NAMALWA (cell line): Measurements from ENCODE around the gene FBXO21.
"Not testable (repeated sequence)": the region's sequence is repeated elsewhere in the genome, so short reads cannot be mapped to it uniquely, and the experiment has no call there.

Experiments
- DNase-seq: peaks from one replicate; pipeline ENCODE4 v3.0.0-alpha.2; 2015; ENCODE audit warnings: low spot score

Gene FBXO21, protein sequence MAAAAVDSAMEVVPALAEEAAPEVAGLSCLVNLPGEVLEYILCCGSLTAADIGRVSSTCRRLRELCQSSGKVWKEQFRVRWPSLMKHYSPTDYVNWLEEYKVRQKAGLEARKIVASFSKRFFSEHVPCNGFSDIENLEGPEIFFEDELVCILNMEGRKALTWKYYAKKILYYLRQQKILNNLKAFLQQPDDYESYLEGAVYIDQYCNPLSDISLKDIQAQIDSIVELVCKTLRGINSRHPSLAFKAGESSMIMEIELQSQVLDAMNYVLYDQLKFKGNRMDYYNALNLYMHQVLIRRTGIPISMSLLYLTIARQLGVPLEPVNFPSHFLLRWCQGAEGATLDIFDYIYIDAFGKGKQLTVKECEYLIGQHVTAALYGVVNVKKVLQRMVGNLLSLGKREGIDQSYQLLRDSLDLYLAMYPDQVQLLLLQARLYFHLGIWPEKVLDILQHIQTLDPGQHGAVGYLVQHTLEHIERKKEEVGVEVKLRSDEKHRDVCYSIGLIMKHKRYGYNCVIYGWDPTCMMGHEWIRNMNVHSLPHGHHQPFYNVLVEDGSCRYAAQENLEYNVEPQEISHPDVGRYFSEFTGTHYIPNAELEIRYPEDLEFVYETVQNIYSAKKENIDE

DNA sequence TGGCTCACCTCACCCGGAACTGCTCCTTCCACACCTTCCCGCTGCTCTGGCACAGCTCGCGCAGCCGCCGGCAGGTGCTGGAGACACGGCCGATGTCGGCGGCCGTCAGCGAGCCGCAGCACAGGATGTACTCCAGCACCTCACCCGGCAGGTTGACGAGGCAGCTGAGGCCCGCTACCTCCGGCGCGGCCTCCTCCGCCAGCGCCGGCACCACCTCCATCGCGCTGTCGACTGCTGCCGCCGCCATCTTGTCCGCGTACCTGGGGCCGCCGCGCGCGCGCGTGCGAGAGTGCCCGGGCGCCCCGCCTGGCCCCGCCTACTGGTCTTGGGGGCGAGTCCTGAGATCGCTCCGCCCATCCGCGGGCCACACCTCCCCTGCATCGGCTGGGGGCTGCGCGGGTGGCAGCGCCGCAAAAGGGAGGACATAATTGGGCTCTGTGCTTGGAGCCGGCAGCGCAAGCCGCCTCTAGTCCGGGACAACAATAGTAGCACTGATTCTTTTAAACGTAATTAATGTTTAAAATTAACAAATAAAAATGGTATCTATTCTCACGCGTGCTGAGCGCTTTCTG is at the start of gene FBXO21:
Gene FBXO21 (minus strand): TSS at position 261 of the 572 bp plus-strand sequence. CDS start 14 bp downstream, at position 247.
- peak; percentile 92 for DNase-seq

DNA sequence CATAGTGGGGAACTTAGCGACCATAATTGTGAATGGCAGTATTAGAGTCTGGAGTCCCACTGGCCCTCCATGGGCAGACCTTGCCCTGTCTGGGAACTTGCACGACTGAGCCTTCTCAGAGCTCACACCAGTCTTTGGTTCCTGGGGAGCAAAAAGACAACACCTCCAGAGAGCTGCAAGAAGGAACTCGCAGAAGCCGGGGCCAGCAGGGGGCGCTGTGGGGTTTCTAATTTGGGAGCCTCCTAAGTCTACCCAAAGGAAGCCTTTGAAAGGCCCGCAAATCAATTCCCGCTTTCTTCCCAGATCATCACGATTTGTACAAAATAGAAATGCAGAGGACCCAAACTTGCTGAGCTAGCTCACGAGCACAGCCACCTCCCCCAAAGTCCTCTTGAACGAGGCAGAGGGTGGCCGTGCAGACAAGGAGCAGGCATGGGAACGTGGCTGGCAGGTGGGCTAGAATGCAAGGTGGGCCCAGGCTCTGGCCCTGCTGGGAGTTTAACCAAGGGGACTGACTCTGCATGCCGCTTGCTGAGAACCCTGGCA is 46.3 kb upstream of the FBXO21 start:
- DNase-seq: peak; percentile 73

DNA sequence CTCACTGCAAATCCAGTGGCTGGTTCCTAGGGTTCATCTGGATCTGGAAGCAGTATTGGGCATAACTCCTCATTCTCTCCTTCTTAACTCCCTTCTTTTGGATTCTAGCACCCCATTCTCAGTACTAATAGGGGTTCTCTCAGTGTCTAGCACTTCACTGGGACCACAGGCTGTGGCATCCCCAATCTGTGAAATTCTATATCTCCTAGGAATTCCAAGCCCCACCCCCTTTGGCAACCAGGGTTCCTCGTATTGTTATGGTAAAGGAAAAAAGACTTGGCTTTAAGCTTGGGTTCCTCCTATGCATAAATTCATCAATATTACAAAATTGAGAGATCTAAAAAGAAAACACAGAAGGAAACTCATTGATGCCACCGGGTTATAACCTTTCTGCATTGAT is 45.0 kb upstream of the FBXO21 start:
- no peak for DNase-seq

DNA sequence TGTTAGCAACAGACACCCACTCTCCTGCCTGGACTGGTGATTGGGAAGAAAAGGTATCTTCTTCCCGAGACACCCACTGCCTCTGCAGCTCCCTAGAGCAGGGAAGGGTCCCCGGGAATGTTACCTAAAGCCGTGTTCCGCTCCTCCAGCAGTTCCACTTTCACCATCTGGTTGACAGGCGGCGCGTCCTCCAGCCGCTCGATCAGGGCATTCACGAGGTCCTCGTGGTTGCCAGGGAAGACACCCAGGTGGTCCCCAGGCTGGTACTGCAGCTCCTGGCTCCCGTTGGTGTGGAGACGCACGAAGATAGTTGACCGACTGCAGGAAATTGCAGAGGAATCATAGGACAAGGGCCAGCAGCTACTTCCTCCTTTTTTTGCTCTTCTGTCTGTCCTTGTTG is 44.2 kb upstream of the FBXO21 start:
- DNase-seq: no peak

DNA sequence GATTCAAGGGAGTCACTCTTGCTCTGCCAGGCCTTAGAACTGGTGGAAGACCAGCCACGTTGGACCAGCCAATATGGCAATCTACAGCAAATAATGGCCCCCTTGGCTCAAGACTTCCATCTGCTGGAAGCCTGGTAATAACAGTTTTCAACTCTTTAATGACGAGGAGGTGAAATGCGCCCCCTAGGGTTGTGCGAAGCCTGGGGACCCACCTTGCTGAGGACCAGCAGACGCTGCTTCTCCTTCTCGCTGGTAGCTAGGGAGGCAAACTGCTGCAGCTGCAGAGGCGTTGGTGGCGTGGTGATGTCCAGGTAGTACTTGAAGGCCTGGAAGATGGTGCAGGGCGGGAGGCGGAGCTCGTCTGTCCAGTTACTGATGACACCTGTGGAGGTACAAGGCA is 41.5 kb upstream of the FBXO21 start:
- peak; percentile 21 for DNase-seq

DNA sequence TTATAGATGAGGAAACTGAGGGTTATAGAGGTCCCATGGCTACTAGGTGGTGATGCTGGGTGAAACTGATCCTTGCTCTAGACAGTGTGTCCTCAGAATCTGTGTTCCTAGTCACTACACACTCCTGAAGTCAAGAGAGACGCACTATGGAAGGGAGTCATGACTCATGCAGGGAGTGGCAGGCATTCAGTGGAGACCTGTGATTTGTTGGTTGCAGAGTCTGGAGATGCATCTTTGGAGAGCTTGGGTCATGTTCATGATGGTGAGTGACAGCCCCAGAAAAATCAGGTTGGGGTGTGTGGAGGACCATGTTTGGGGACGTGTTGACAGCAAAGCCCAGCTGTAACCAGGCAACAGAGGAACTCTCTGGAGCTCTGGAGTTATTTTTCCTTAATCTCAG is 38.0 kb upstream of the FBXO21 start:
- no peak for DNase-seq

DNA sequence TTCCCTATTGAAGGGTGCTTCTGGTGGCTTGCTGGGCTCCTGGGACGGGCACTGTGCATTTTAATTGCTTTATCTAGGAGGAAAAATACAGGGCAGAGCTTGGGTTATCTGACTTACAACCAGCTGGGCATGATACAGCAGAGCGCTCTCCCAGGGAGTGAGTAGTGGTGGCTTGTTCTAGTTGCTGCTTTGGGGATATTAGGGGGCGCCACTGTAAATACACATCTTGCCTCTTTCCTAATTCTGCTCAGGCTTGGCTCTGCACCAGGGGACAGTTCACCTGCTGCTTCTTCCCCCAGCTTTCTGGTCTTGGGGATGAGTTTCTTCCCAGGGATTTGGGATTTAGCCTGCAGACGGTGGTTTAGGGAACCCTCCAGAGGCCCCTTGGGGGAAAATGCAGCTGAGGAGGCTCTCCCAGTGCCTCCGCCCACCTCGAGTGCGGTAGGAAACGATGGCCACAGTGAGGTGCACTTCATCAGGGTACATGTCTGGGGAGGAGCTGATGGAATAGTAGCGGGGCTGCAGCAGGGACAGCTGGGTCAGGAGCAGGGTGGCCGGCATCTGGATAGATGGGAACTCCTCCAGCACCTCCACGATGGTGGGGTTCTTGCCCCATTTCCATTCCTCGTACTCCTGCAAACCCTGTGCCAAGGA is 36.9 kb upstream of the FBXO21 start:
- no peak for DNase-seq

DNA sequence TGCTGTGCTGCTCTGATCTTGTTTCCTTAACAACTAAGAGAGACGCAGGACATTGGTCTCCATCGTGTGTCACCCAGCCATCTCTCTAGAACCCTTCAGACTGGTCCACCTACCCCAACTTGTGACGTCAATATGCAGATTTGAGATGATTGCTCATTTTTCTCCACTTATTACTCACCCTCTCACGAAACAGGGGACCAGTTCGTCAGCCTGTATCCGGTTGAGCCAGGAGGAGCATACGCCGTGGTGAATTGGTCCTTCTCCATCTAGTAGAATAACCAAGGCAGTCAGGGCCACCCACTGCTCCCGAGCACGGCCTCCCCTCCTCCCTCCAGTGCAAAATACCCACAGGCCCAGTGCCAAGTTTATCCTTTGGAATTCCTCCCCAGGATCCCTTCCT is 36.2 kb upstream of the FBXO21 start:
- no peak for DNase-seq

DNA sequence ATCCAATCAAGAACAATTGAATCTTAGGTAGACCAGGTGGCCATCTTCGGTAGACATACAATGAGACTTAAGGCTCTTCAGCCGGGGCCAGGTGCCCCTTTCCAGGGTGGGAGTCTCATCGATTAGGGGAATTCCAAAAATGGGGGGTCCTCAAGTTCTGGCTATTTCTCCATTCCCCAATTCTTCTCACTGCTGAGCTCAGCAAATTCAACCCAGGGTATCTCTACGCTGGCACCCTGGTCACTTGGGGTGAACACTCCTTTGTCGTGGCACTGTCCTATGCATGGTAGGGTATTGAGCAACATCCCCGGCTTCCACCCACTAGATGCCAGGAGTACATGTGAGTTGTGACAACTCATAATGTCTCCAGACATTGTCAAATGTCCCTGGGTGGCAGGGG is 34.9 kb upstream of the FBXO21 start:
- no peak for DNase-seq

DNA sequence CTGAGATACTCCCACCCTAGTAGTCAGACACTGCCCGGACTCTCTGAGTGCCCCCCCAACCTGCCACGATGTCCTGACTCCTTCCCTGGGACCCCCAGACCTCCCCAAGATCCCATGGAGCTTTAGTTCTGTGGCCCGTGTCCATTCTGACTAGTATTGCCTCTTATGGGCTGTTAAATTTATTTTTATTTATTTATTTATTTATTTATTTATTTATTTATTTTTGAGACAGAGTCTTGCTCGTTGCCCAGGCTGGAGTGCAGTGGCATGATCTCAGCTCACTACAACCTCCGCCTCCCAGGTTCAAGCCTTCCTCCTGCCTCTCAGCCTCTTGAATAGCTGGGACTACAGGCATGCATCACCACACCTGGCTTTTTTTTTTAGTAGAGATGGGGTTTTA is 30.7 kb upstream of the FBXO21 start:
- DNase-seq: not testable (repeated sequence)

DNA sequence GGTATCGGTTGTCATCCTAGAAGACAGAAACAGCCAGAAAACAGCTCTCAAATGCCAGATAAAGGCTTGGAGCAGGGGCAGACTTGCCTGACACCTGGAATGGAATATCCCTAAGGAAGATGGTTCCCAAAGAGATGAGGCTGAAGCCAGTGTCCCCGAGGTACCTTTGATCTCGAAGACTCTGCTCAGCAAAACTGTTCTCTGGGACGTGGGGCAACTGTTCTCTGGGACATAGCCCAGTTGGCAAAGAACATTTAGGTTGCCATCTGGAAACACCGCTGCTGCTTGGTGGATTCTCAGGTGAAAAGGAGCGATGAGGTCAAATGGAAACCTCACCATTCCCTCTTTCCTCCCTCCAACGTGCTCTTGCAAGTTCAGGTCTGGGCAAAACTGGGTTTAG is 27.9 kb upstream of the FBXO21 start:
- no peak for DNase-seq

DNA sequence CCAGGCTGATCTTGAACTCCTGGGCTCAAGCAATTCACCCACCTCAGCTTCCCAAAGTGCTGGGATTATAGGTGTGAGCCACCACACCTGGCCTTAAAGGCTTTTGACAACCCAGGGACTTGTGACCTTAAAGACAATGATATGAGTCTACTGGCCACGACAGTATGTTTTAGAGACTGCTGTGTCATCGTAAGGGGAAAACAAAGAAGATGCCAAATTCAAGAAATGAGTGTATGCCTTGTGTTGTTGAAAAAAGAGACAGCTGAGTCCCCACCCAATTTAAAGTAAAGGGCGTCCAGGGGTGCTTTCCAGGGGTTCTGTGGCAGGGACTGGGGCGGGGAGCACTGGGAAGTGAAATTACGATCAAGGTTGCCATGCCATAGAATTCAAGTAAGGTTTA is 26.4 kb upstream of the FBXO21 start:
- DNase-seq: no peak

DNA sequence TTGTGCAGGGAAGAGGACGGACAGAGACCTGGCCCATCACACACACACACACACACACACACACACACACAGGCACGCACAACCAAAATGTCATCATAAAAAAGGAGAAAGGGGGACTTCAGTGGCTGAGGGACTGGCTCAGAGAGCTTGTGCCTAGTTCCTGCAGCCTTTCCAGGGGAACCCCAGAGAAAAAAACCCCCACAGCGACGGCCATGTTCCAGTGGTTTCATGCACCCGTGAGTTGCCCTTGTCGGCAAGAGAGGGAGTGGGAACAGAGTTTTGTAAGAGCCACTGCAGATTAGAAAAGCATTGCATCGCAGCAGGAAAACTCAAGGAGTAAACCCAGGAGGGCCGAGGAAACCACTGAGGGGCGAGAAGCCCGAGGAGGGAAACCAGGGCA is 24.5 kb upstream of the FBXO21 start:
- DNase-seq: no peak

DNA sequence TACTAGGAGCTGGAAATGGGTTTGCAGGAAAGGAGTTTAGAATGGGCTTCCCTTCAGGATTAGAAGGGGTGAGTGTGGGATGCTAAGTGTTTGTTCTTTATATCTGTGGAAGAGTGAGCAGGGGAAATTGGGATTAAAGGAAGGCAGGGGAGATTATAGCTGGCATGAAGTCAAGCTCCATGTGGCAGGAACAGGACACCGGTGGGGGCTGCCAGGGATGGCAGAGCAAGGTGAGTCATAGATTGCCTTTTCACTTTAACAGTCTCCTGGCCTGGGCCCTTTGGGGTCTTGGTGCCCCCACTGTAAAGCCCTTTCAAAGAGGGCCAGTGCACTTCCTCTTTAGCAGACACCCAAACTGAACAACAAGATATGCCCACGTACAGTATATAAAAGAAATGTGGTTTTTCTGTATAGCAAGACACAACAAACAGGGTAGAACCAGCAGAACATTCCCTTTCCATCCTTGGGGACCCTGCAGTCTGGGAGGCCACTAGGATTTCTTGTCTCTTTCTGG is 23.1 kb upstream of the FBXO21 start:
- no peak for DNase-seq

DNA sequence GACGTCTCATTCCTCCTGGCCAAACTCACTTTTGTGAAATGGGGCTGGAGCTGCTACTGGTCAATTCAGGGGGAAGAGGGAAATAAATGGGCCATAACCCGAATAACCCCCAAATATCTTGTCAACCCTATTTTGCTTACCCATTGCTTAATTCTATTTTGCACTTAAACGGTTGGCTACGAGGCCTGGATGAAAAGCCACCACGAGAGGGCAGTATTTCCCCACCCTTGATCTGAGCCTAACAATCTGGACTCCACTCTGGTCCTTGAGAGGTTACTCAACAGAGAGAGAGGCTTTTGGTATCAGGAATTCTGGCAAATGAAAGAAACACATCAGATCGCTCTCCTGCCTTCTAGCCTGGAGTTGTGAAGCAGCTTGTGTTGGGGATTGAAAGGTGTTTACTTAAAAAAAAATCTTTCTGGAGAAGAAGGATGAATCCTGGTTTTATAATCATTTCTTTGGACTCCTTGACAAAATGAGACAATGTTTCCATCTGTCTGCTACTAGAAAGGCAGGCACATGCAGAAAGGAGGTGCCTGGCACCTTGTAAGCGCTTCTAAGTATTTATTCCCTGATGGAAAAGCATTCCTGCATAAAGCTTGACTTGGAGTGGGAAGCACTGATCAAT is 22.4 kb upstream of the FBXO21 start:
- DNase-seq: peak; percentile 83

DNA sequence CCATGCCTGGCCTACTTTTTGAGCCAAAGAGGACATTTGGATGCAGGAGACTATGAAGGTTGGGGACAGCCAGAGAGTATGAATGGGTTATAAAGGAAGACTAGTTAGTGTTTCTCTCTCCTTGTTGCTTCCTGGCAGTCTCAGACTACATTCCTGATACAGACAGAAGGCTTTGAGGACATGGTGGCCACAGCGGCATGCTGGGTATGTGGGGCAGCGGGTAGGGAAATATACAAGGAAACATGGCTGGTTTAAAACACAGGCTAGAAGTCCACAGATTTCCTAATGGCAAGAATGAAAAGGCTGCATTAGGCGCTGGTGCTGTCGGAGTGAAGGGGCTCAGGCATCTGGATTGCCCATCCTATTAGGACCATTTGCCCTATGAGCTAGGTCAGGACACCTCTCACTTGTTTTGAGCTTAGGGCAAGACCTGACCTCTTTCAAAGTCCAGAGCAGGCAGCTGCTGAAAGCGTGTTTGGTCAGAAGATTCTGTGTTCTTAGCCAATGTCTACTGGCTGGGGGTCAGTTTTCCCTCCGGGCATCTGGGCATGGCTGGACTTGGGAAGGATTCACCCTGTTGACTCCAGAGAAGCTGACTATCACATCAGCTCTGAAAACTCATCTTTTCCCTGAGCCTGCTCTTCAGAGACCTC is 20.1 kb upstream of the FBXO21 start:
- no peak for DNase-seq

DNA sequence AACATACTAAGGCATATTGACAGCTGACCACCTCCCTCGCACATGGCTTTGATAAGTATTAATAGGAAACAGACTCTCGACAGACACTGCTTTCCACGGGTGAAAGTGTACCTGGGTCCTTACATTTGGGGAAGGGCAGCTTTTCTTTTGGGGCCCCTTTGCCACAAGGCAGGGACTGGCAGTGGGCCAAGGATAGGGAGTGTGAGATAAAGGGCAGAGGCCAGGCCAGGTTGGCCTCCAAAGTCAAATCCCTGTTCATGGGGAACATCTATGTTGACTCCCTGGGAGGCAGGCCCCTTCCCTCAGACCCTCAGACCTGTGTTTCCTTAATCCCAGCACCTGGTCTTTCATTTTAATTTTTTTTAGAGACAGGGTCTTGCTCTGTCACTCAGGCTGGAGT is 19.4 kb upstream of the FBXO21 start:
- no peak for DNase-seq

DNA sequence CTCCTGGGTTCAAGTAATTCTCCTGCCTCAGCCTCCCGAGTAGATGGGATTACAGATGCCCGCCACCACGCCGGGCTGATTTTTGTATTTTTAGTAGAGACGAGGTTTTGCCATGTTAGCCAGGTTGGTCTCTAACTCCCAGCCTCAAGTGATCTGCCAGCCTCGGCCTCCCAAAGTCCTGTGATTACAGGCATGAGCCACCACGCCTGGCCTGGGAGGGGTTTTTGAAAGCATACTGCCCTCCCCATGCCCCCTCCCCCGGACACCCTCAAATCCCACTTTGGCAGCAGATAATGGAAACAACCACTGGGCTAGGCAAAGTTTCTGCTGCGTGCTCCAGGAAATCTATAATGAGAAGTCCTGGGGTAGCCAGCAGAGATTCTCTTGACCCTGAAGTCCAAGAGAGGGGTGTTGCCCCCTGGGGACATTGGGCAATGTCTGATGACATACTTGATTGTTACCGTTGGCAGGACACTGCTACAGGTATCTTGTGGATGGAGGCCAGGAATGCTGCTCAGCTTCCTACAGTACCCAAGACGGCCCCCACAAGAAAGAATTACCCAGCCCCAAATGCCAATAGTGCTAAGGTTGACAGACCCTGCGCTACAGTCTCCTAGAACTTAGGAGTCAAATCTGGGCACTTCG is 18.7 kb upstream of the FBXO21 start:
- DNase-seq: no peak

DNA sequence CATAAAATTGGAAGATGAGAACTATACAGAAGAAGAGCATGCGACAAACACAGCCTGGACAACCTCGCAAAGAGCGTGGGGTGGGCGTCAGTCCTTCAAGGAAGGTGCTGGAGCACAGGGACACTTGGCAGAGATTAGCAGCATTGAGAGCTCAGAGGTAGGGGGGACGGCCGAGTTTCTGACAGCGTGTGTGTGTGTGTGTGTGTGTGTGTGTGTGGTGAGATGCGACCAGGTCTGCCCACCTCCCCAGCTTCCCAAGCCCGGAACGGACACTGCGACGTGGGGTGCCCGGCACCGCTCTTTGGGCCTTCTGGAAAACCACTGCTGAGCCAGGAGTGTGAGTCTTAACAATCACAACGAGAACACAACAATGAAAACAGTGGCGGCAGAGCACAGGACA is 17.9 kb upstream of the FBXO21 start:
- no peak for DNase-seq

DNA sequence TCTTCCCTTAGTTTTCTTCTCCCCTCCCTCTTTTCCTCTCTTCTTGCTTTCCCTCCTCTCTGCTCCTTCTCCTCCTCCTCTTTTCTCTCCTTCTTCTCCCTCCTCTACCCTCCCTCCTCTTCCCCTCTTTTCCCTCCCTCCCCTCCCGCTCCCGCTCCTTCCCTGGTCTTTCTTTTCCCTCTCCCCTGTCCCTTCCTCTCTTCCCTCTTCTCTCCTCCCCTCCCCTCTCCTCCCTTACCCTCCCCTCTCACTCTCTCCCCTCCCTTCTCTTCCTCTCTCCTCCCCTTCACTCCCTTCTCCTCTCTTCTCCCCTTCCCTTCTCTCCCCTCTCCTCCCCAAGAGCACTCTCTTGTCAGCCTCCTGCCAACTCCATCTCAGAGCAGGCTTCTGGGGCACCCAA is 17.4 kb upstream of the FBXO21 start:
- DNase-seq: no peak

DNA sequence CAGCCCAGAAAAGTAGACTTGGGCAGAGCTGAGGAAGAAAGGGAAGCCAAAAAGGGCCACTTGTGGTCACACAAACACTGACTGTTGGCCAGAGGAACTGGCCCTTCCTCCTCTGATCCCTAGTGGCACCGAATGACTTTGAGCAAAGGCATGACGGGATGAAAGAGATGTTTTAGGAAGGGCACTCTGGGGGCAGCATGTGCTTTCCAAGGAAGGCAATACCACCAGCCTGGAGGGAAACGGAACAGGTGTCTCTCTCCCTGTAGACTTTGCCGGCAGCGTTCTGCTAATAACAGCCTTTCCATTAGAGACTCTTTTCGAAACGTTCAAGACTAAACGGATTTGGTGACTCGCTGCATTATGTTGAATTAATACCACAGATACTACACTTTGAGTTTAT is 12.3 kb upstream of the FBXO21 start:
- no peak for DNase-seq
